Stimulated activated CD4-positive, alpha-beta T cell treated with anti-CD3 and anti-CD28 coated beads, Interleukin-12 subunit alpha, Interleukin-12 subunit beta, amount 100 ng/mL, for 48 hours (primary cell): Measurements from ENCODE around the gene CREB3L2.
"Not testable (repeated sequence)": the region's sequence is repeated elsewhere in the genome, so short reads cannot be mapped to it uniquely, and the experiment has no call there.

ENCODE experiments used
- DNase-seq, 3 donors: peaks; one replicate each; pipeline ENCODE4 v3.0.0-alpha.2; 2020; ENCODE audit warnings: low read depth in 2 of 3, low spot score in 1 of 3

Gene CREB3L2

GRCh38 chr7:137989590-137989989 is 12.3 kb downstream of the CREB3L2 start:
- no peak for DNase-seq

DNA sequence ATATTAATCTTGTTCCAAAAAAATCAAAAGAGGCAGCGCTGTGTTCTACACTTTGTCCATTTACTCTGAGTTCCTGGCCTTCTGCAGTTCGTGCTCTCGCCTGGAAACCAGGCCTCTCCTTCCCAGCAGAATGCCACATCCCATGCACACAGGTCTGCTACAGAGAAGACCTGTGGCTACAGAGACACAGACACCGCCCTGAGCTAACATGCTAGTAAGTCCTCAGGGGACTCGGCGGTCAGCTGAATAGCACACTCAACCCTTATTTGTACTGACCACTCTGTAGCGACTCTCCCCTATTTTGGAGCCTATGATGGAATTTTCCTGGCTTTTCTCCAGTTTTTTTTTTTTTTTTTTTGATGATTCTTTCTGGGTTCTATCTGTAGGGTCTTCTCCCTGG is 12.8 kb downstream of the CREB3L2 start:
- no peak for DNase-seq

- DNase-seq: no peak
Measured at GRCh38 chr7:137987968-137988367, 13.9 kb downstream of the CREB3L2 start.

- no peak for DNase-seq
Measured at GRCh38 chr7:137987563-137987962, 14.3 kb downstream of the CREB3L2 start.

GRCh38 chr7:137987018-137987349 is 14.9 kb downstream of the CREB3L2 start:
- no peak for DNase-seq

DNA sequence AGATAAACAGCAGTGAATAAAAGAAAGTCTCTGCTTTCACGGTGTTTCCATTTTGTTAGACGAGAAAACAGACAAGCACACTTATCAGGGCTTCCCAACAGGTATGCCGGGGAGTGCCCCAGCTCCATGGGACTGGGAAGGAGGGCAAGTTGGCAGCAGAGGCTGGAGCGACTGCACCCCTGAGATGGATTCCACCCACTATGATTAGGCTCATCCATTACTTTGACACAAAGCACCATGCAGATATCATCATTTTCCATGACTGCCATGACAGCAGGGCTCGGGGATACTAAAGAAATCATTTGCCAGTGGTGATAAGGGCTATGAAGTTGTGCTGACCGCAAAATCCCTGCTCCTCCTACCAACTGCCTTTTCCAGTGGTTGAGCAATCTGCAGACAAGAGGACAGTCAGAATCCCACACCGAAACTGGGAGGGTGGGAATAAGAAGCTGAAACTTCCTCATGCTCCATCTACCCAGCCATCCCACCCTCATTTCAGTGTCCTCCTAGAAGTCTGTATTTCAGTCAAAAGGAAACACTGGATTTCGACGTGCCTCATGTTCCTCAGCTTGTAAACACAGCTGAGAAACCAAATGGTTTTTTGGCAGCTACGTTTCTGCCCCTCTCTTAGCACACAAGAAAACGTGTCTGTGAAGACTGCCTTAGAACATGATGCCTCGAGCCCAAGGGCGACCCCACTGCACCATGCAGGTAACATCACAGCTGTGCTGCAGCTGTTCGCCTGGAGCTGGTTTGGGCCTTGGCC is 15.5 kb downstream of the CREB3L2 start:
- DNase-seq: no peak

DNA sequence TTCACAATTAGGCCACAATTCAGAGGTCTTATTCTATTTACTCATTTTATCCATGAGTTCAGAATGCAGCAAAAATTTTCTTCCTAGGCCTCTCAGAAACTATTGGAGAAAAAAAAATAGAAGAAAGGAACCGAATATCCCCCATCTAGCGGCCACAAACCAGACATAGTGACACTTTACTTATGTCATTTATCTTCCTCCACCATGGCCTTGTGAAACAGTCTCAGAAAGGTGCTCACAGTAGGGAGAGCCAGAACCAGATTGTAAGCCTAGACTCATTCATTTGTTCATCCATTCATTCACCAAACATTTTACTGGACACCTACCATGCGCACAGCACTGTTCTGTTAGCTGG is 16.0 kb downstream of the CREB3L2 start:
- no peak for DNase-seq

DNA sequence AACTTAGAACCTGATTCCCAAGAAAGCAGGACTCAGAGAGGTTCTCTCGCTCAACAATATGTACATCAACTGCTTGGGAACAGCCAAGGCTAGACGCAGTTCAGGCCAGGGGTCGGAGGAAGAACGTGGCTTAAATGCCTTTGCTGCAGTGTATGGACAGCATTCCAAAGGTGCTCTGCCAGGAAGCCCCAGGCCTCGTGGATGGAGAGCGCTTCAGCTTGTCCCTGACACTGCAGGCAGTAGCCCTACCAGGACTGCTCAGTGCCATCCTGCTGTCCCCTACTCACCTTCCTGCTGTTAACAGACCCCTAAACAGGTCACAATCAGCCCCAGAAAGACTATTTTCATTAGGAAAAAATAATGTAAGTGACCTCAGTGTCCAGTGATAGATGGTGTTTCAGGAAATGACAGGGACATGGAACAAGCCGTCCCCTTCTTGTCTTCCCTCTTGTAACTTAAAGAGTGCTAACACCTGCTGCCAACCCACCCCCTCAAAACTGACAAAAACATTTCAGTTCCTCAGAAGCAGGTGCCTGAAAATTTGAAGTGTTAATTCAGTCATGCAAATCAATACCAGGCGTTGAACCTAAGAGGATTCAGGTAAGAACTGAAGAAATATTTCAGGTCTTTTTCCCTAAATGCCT is 16.5 kb downstream of the CREB3L2 start:
- no peak for DNase-seq

DNA sequence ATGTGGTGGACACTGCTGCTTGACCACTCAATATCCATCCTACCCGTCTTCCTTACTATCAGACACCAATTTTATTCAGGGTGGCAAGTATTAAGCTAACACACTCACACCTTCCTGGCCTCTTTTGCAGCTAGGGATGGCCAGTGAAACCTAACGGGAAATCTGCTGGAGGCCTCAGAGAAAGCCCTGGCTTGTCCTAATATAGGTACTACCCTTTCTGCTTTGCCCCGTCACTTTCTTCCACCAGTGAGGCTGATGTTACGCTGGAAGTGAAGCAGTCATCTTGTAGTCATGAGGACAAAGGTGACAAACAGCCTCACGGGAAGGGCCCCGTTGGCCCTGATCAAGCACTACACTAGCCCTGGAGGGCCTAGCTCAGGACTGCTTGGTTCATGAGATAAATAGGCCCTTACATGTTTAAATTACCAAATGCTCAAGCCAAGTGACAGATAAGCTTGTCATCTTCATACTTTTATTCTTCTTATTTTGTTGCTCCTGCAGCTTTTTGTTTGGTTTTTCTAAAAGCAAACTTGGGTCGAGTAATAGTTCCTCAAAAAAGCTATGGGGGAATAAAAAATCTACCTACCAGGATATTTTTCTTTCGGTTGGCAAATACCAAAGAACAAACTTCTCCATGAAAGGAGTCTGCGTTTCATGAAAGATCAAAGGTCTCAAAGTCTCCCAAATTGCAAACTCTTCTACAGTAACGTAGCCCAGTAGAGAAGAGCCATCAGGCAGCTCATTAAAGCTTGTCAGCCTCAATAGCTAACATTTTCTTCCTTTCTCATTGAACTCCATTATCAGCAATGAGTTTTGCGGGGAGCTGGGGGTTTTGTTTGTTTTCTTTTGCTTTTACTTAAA is 17.5 kb downstream of the CREB3L2 start:
- no peak for DNase-seq

GRCh38 chr7:137983323-137984008 is 18.4 kb downstream of the CREB3L2 start:
- DNase-seq: no peak

DNA sequence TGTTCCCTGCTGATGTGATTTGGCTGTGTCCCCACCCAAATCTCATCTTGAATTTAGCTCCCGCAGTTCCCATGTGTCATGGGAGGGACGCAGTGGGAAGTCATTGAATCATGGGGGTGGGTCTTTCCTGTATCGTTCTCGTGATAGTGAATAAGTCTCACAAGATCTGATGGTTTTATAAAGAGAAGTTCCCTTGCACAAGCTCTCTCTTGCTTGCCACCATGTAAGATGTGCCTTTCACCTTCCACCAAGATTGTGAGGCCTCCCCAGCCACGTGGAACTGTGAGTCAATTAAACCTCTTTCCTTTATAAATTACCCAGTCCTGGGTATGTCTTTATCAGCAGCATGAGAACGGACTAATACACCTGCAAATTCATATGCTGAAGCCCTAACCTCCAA is 19.5 kb downstream of the CREB3L2 start:
- not testable (repeated sequence) for DNase-seq

GRCh38 chr7:137981668-137982067 is 20.2 kb downstream of the CREB3L2 start:
- no peak for DNase-seq

DNA sequence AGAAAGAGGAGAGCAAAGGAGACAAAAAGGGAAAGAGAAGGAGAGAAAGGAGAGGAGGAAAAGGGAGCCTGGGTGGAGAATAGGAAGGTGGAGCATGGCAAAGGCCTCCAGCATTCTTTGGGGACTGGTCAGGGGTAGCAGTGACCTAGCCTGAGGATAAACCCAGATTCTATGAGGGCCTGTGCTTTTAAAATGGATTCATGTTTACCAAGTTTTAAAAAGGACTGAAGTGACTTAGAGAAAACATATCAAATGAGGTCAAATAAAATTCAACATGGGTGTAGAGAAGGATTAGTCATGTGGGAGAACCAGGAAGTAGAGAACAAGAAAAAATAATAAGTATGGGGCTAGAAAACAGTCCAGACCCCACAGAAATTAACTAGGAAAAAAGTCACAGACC is 20.7 kb downstream of the CREB3L2 start:
- no peak for DNase-seq

DNA sequence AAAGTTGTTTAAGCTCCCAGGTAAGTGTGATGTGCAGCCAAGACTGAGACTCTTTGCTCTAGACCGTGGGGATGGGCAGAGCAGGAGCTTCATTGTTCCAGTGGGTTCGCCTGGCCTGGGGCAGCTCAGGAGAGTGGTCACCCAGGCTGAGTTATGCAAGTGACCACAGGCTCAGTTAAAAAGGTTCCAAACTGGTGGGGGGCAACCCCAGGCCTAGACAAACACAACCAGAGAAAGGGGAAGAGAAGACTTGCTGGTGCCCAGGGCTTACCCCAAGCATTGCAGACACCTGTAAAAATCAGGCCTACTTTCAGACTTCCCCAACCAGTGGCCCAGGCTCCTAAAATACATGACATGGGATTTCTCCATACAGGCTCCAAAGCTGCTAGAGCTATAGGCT is 21.6 kb downstream of the CREB3L2 start:
- DNase-seq: no peak

DNA sequence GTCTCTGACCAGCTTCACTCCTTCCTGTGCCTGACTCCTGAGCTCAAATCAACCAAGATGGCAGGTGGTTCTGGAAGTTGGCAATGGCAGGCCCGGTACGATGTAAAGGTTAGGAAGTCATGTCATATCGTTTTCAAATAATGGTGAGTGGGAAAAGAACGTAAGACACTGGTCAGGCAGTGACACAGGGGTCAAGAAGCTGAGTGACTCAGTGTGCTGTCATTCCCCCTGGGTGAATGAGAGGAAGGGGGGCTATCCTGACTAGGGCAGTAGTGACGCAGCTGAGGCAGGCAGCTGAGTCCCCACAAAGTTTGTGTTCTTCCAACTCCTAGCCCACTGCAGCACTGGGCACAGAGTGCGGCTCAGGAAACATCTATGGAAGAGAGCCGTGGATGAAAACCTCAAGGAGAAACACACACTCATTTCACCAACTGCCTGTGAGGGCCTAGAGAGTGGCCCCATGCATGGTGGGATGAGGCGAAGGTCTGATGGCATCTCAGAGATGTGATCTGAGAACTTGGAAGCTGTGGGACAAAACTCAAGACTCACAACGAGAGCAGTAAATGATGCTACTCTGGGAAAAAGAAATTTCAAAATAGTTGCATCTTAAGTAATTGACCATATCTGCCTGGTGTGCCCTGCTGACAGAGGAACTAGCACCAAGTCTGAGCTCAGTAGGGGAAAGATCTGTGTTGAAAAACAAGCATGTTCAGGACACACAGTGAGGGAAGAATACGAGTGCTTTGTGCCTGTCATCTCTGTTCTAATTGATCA is 23.2 kb downstream of the CREB3L2 start:
- DNase-seq: no peak

DNA sequence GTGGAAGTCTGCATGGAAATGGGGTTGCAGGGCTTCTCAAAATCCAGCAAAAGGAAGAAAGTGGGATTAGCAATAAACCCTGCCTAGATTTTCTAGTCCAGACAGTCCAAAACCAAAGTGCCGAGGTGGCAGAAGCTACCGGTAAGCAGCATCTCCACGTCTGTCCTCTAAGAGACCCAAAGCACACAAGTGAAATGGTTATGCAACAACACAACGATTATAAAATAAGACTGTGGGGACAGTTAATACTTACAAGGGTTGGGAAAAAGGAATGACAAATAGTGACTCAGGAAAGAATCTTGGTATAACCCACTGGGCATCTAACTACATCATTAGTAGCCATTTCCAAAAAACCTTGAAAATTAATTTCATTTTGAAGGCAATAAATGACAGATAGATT is 24.7 kb downstream of the CREB3L2 start:
- DNase-seq: no peak

- no peak for DNase-seq
Measured at GRCh38 chr7:137976696-137977095, 25.2 kb downstream of the CREB3L2 start.

- no peak for DNase-seq
Measured at GRCh38 chr7:137976232-137976631, 25.7 kb downstream of the CREB3L2 start.

- no peak for DNase-seq
Measured at GRCh38 chr7:137975768-137976167, 26.1 kb downstream of the CREB3L2 start.

DNA sequence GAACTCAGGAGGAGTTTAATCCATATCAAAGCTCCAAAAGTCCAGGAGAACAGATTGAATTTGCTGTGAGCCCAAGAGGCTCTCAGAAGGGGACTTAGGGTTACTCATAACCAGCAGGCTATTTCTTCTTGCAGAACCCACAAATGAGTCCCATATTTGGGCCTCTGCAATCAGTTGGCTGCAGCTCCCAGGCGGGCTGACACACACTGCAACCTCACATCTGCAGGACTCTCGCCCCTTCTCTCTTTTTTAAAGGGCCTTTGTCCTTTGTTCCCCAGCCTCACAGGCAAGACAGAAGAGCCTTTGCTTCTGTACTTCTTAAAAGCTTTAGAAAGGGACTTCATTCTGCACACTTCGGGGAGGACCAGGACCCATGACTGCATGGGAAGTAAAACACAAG is 26.7 kb downstream of the CREB3L2 start:
- no peak for DNase-seq

- DNase-seq: no peak
Measured at GRCh38 chr7:137974766-137975165, 27.1 kb downstream of the CREB3L2 start.
